Ecto neural progenitor cell (in vitro differentiated cells): ENCODE measurements around the gene TRNP1.
"Not testable (repeated sequence)": the region's sequence is repeated elsewhere in the genome, so short reads cannot be mapped to it uniquely, and the experiment has no call there.

Source experiments
- DNase-seq: peaks from one replicate; pipeline ENCODE4 v3.0.0-alpha.2; 2018; ENCODE audit warnings: low spot score

The TRNP1 gene

DNA sequence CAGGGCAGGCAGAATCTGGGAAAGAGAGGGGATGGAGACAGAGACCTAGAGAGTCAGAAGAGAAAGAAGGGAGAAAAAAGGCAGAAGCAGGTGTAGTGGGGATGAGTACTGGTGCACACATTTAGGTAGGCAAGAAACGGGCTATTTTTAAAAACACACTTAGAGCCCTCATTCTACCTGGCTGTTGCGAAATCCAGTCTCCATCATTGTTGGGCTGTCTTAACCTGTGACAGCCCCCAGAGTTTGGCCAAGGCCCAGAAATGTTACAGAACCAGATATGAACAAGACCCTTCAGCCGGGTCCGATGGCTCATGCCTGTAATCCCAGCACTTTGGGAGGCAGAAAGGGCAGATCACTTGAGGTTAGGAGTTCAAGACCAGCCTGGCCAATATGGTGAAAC, 20.7 kb upstream of the TRNP1 start:
- DNase-seq, result no peak

DNA sequence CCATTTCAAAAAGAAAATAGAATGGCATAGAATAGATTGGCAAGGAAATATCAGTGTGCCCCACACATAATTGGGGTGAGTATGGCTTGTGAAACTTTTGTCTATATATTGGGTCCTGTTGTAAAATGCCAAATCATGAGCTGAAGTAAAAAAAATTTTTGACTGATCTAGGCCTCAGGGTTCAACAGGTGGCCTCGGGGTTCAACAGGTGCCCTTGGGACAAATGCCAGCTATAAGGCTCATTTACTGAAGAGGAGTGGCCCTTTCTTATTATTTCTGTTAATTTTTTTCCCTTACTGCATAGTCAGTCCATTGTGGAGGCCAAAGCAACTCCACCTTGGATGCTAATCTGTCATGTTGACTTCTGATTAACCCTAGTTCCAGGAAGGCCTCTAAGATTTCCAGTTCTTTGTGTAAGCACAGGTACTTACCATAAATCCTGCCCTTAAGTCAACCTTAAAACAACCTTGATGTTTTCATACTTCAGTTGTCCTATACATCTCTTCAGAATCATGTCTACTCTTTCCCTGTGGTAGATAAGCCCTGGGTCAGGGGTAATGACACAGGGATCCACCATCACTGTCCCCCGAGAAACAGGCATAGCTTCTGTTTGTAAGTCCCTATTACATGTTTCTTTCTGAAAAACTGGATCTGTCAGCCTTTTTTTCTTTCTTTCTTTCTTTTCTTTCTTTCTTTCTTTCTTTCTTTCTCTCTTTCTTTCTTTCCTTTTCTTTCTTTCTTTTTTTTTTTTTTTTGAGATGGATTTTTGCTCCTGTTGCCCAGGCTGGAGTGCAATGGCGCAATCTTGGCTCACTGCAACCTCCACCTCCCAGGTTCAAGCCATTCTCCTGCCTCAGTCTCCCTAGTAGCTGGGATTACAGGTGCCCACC, 16.6 kb upstream of the TRNP1 start:
- DNase-seq, result no peak

DNA sequence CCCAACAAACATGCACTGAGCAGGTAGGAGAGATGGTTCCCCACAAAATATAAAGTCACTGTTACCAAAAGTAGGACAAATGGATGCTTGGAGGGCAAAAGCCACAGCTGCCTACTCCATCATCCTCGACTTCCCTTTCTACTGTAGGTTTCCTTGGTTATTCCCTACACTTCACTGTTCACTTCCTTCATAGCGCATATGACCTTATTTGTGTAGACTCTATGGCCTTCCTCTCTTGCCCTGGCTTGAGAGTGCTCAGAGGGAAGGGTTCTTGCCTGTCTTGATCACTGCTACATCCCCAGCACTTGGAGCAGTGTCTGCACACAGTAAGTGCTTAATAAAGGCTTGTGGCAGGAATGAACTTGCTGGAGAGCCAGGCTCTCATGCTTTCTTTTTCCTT, 14.6 kb upstream of the TRNP1 start:
- no peak for DNase-seq

DNA sequence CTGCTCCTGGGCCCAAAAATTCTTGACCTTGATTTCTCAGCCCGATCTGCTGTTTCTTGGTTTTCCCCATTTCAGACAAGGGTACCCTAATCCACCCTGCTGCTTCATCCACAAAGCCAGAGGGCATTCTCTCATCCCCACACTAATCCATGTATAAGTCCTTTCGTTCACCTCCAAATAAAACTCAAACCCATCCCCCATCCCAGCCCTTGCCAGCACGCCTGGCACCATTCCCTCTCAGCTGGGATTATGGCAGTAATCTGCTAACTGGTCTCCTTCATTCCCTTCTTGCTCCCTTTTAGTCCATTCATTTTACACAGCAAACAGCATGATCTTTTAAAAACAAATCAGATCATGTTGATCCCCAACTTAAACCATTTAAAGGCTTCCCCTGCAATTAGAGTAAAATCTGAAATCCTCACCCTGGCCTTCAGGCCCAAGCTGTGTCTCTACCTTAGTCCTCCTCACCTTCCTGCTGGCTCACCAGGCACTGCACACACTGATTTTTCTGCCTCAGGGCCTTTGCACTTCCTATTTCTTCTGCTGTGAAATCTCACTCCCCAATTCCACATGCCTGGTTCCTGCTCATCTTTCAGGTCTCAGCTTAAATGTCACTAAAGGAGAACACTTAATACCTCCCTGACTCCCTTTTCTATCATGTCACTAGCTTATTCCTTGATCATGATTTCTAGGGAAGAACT, 12.2 kb upstream of the TRNP1 start:
- DNase-seq, result no peak

DNA sequence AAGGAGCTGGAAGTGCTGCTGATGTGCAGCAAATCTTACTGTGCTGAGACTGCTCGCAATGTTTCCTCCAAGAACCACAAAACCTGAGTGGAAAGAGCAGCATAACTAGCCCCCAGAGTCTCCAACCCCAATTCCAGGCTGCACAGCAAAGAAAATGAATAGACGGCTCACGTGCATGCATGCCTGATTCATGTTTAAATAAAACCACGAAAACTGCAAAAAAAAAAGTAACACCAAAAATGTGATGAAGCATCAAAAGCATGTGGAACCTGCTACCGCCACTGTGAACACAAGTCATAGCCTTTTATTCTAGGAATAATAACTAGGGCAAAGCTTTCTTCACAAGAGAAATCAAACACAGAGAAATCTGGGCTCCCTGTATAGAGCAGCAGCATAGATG, 9.6 kb upstream of the TRNP1 start:
- no peak for DNase-seq

DNA sequence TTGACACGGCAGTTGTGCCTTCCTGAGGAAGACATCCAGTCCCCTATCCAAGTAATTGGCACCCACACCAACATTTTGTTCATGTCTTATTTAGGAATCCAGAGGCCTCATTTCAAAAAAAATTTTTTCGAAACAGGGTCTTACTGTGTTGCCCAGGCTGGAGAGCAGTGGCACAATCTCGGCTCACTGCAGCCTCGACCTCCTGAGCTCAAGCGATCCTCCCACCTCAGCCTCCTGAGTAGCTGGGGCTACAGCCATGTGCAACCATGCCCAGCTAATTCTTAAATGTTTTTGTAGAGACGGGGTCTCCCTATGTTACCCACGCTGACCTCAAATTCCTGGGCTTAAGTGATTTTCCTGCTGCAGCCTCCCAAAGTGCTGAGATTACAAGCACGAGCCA, 9.2 kb upstream of the TRNP1 start:
- no peak for DNase-seq

DNA sequence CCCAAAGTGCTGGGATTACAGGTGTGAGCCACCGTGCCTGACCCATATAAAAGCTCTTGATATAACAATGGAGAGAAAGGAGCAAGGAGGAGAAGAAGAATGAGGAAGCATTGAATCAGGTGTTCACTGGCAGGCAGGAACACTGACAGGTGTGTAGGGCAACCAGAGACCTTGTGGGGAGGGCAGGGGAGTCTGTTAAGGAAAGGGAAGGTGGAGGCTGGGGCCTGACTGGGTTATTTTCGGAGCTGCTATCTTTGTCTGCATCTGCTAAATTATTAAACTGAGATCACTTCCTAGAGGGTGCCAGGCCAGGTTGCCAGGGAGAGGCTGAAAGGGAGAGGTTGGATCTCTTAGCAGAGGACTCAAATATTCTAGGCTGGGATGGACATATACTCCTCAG, 6.8 kb upstream of the TRNP1 start:
- DNase-seq, result no peak

DNA sequence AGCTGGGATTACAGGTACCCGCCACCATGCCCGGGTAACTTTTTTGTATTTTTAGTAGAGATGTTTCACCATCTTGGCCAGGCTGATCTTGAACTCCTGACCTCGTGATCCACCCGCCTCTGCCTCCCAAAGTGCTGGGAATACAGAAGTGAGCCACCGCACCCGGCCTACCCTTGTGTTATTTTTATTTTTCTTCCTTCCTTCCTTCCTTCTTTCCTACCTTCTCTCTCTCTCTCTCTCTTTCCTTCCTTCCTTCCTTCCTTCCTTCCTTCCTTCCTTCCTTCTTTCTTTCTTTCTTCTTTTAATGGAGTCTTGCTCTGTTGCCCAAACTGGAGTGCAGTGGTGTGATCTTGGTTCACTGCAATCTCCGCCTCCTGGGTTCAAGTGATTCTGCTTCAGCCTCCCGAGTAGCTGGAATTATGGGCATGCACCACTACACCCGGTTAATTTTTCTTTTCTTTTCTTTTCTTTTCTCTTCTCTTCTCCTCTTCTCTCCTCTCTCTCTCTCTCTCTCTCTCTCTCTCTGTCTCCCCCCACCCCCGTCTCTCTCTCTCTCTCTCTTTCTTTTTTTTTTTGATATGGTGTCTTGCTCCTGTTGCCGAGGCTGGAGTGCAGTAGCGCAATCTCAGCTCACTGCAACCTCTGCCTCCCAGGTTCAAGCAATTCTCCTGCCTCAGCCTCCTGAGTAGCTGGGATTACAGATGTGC, 3.9 kb upstream of the TRNP1 start:
- DNase-seq, result not testable (repeated sequence)

DNA sequence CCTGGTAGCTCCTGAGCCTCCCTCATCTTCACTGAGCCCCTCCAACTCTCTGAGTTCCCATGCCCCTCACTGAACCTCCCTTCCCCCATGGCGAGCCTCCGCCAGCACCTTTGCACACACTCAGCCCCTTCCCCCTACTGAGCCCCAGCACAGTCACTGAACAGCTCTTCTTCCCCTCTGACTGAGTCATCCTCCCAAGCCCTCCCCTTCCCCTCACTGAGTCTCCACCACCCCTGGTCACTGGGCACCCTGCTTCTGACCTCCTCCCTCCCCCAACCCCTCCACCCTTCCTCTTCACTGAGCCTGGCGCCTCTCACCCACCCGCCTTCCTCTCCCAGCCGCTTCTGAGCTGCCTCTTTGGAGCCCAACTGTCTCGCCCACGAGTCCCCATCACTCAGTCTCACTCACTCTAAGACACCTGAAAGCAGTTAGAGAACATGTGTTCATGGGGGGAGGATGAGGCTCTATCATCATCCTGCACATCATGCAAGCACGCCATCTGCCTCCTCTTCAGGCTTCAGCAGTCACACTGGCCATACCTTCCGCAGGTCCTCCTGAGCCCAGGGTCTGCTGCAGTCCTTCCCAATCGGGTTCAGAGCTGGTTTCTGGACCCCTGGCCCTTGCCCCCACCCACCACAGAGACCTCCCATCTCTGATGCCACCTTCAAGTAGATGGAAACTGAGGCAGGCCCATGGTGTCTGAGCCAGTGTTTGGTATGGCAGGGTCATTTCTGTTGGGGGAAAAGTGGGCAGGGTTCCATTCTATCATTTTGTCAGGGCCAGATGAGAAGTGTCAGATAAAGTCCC, 2.0 kb upstream of the TRNP1 start:
- DNase-seq, result no peak

DNA sequence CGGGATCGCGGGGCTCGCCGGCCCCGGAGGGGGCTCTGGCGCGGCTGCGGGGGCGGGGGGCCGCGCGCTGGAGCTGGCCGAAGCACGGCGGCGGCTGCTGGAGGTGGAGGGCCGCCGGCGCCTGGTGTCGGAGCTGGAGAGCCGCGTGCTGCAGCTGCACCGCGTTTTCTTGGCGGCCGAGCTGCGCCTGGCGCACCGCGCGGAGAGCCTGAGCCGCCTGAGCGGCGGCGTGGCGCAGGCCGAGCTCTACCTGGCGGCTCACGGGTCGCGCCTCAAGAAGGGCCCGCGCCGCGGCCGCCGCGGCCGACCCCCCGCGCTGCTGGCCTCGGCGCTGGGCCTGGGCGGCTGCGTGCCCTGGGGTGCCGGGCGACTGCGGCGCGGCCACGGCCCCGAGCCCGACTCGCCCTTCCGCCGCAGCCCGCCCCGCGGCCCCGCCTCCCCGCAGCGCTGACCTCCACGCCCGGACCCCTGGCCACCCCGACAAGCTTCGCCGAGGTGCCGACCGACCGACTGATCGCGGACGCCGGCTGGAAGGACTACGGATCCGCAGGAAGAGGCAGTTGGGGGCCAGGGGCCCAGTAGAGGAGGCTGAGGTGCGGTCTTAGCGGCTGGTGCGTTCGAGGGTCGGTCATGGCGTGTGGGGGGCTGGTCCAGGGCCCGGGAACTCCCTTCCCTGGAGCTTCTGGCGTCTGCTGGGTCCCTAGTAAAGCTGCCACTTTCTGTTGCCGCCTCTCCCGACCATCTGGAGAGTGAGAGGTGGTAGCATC, 711 bp downstream of the TRNP1 start:
- DNase-seq, result peak; percentile 68

DNA sequence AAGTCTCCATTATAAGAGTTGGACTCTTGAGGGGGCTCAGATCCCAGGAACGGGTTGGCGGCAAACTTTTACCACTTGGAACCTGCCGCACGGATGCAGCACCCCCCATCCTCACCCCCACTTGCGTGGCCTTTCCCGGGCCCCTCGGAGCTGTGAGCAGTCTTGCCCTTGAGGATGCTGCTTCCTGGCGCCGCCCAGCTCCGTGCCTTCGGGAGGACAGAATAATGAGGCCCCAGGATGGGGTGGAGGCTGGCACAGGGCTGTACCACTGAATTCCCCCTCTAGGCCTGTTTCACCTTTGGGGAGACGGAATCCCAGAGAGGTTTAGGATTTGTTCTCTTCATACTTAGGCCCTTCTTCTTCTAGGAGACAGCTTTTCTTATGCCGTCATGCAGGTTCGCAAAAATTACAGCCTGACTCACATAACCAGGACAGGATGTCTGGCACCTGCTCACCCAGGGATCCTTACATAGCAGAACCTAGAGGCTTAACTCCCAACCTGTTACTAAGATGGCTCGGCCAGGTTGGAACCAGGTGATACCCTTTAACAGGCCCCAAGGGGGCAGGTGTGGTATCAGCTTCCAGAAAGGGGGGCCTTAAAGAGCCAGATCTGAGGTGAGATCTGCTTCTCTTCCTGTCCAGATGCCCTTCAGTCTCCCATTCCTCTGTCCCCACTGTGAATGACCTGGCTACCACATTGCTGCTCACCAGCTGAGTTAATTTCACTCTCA, 1.5 kb downstream of the TRNP1 start:
- no peak for DNase-seq

DNA sequence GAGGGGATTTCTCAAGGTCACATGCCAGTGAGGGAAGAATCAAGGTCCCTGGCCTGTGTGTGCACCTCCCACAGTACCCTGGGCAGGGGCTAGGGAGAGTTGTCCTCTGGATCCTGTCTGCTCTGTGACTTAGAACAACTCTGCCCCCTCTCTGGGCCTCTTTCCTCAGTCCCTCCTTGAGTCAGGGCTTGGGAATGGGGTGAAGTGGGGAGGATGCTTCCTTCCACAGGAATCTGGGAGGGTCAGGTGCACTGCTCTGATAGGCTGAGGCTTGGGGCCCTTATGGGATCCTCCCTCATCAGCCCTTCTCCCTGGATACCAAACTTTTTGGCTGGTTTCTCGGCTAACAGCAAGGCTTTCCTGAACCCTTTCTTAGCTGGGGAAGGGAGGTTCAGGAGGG, 2.5 kb downstream of the TRNP1 start:
- DNase-seq, result no peak

DNA sequence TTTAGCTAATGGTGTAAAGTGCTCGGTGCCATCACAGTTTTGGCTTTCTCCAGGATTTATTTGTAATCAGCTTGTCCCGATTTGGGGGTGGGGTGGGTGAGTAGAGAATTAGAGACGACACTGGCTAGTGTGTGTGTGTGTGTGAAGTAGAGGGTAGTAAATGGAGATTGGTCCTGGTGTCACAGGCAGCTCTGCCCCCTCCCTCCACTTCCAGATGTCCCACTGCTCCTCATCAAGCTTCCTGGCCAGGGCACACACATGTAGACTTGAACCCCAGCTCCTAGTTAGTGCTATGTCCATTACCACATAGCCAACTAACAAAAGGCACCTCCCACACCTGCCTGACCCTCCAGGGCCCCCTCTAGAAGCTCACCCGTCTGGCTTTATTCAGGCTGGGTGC, 3.2 kb downstream of the TRNP1 start:
- DNase-seq, result no peak

DNA sequence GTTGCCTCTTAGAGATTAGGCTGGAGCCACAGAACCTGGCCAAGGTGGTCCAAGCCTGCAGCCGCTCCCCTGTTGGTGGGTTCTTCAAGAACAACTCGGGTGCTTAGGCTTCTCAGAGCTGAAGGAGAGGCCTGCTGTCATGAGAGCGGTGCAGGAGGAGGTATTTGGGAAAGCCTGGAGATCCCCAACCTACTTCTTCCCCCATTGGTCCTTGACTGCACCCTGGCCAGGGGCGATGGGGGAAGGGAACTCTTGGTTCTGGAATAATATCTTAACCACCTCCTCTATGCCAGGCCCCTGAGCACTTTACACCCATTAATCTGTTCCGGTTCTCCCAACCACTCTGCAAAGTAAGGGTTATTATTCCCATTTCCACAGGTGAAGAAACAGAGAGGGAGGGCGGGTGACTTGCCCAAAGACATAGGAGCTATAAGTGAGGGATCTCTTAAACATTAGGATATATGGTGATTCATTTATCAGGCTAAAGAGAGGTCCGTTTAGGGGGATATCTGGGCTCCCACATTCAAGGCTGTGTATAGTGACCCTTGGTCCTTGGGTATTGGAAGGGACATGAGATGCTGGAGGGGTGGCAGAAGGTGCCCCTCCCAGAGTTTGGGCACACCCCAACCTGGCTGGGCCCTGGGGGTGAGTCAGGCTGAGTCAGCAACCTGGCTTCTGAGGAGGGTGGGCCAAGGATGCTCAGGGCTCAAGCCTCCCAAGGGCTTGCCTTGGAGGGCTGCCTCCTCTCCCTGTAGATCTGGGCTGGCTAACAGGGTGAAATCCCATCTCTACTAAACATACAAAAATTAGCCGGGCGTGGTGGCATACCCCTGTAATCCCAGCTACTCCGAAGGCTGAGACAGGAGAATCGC, 5.2 kb downstream of the TRNP1 start:
- no peak for DNase-seq

DNA sequence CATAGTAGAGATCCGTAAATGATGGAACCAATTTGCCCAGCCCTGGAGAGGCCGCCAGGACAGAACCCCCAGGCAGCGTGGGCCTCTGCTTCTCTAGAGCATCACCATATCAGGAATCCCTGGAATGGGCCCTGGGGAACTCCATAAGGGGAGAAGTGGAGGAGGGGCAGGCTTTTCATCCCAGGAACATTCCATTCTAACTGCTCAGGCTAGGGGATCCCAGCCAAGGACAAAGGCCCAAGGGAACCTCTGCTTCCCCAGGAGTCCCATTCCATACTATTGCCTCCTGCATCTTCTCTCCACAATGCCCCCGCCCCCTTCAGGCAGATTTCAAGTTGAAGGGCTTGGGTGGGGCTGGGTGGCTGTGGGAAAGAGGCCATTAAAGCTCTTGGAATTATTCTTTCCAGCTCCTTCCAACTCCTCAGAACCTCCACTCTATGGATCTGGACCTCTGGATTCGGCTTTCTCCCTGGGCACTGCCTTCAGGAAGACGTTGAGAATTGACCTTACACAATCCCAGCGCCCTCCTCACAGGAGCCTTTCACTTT, 6.0 kb downstream of the TRNP1 start:
- DNase-seq, result peak; percentile 74

DNA sequence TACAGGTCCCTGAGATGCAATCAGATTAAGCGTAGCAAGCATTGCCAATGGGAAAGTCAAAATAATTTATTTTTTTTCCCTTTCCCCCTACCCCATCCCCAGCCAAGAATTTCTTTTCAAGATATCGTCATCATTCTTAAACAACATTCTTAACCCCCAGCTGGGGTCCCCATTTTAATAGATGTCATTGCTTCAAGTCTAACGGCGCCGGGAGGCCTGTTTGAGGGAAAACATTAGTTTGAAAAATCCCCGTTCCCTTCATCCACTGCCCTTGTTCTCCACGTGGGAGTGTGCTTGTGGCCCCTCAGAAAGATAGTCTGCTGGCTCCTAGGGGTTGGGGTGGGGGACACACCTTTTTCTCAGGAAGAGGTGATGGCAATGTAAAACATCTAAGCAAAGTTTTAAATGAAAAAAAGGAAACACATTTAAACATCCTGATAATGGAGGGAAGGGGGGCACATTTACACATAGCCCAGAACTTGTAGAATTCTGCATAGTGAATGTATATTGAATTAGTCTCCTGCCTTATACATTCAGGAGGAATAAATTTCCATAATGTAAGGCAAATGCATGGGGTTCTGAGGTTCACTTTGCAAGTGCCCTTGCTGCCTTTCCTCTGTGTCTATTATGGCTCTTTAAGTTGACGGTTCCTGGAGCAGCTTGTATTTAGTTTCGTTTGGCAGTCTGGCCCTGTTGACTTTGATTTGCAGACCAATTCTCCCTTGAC, 6.8 kb downstream of the TRNP1 start:
- no peak for DNase-seq

DNA sequence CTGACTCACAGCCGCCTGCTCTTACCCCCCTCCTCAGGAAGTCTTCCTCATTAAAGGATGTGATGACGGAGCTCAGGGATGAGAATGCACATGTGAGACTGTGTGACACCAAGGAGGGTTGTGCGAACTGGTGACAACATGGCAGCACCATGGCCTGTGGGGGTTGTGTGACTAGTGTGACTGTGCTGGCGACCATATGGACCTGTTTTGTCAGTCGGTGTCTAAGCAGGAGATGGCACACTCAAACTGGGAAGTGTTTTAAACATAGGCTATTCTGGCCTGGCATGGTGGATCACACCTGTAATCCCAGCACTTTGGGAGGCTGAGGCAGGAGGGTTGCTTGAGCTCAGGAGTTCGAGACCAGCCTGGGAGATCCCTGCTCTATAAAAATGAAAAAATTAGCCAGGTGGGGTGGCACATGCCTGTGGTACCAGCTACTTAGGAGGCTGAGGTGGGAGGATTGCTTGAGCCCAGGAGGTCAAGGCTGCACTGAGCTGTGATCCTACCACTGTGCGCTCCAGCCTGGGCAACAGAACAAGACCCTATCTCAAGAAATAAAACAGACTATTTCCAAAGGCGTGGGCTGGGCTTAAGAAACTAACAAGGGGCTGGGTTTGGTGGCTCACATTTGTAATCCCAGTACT, 7.4 kb downstream of the TRNP1 start:
- no peak for DNase-seq
